Activated naive CD4-positive, alpha-beta T cell treated with anti-CD3 and anti-CD28 coated beads, Interleukin-2, amount 50 U/mL, for 24 hours (primary cell): Measurements from ENCODE around the gene MICU1.
"Not testable (repeated sequence)": the region's sequence is repeated elsewhere in the genome, so short reads cannot be mapped to it uniquely, and the experiment has no call there.

ENCODE experiments used
- H3K27ac Mint-ChIP-seq: one replicate; pipeline ENCODE4 v1.8.0; 2021; ENCODE audit warnings: mild to moderate bottlenecking, mixed read lengths
- H3K27me3 Mint-ChIP-seq: one replicate; pipeline ENCODE4 v1.8.0; 2021; ENCODE audit warnings: mixed read lengths
- H3K36me3 Mint-ChIP-seq: one replicate; pipeline ENCODE4 v1.8.0; 2021; ENCODE audit warnings: mixed read lengths
- H3K4me1 Mint-ChIP-seq: one replicate; pipeline ENCODE4 v1.8.0; 2021; ENCODE audit warnings: mixed read lengths
- H3K4me3 Mint-ChIP-seq: one replicate; pipeline ENCODE4 v1.8.0; 2021; ENCODE audit warnings: mild to moderate bottlenecking, mixed read lengths
- H3K9me3 Mint-ChIP-seq: one replicate; pipeline ENCODE4 v1.8.0; 2021; ENCODE audit warnings: mixed read lengths

Gene MICU1

DNA sequence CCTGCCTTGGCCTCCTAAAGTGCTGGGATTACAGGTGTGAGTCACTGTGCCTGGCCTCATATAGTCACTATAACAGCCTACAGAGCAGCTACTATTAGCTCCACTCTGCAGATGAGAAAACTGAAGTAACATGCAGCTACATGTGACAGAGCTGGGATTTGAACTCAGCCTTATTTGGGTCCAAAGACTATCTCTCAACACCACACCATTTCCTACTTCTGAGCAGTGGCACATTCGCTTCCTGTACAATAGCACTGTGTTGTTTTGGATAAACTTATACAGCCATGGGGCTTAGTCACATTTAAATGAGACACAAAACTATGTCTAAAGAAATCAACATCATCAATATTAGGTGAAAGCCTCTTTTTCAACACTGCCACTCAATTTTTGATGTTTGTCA lies 201.3 kb downstream of the MICU1 start:
- H3K27ac Mint-ChIP-seq = no peak overlapping the region
- no peak overlapping the region for H3K4me3 Mint-ChIP-seq
- H3K4me1 Mint-ChIP-seq = no peaks in the 10 kb centered on the region
- peaks cover 11% of the 10 kb centered on the region for H3K9me3 Mint-ChIP-seq
- peaks cover 21% of the 10 kb centered on the region for H3K36me3 Mint-ChIP-seq
- no peaks in the 10 kb centered on the region for H3K27me3 Mint-ChIP-seq

DNA sequence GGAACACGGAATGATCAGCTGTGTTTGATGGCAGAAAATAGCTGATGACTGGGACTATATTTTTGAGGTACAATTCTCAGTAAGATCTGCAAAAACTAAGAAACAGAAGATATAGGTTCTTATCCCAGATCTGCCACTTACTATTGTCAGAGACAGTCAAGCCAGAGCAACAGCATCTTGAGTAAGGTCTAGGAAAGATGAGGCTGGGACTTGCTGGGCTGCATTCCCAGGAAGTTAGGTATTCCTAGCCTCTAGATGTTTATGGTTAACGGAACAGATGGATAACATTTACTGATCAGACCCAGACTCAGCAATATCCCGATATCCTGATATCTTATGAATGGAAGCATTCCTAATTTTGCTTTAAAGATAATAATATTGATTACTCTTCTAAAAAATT lies 202.5 kb downstream of the MICU1 start:
- Mint-ChIP-seq H3K36me3 (peaks cover 21% of the 10 kb centered on the region), H3K27ac (no peak overlapping the region), H3K27me3 (no peaks in the 10 kb centered on the region), H3K4me3 (no peak overlapping the region), H3K9me3 (peaks cover 11% of the 10 kb centered on the region), H3K4me1 (no peaks in the 10 kb centered on the region)

DNA sequence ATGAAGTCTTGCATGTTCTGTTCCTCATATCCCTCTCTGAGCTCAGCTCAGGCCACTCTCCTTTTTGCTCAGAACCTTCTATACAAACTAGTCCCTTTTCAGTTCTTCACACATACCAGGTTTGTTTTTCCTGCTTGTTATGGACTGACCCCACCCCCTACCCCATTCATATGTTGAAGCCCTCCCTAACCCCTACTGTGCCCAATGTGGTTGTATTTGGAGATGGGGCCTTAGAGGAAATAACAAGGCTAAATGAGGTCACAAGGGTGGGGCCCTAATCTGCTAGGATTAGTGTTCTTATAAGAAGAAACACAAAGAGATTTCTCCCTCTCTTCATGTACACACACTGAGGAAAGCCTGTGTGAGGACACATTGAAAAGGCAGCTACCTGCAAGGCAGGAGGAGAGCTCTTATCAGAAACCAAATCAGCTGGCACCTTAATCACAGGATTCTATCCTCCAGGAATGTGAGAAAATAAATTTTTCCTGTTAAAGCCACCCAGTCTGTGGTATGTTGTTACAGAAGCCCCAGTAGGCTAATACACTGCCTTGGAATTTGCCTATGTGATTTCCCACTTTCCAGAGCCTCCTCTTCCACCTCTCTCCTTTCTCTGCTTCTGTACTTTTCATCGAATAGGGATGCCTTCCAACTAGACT lies 203.9 kb downstream of the MICU1 start:
- Mint-ChIP-seq H3K4me3 (no peak overlapping the region), H3K9me3 (peaks cover 11% of the 10 kb centered on the region), H3K36me3 (peaks cover 24% of the 10 kb centered on the region), H3K4me1 (no peaks in the 10 kb centered on the region), H3K27me3 (no peaks in the 10 kb centered on the region), H3K27ac (no peak overlapping the region)

DNA sequence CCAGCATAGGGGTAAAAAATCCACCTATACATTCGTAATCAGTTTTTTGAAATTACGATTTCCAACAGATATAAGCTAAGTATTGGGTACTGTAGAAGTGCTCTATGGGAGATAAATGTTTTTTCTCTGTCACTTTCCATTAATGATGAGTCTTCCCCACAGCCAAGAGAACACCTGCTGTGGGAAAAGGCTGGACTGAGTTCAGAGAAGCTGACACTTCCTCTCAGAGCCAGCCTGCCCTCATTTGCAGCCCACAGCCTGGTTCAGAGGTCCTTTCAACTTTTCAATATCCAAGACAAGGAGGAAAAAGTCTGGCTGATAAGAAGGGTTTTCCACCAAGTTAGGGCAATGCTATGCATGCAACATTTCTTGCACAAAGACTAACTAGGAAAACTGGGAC lies 206.6 kb downstream of the MICU1 start:
- Mint-ChIP-seq H3K4me1 (no peaks in the 10 kb centered on the region), H3K9me3 (peaks cover 11% of the 10 kb centered on the region), H3K36me3 (peaks cover 32% of the 10 kb centered on the region), H3K4me3 (no peak overlapping the region), H3K27ac (no peak overlapping the region), H3K27me3 (no peaks in the 10 kb centered on the region)

DNA sequence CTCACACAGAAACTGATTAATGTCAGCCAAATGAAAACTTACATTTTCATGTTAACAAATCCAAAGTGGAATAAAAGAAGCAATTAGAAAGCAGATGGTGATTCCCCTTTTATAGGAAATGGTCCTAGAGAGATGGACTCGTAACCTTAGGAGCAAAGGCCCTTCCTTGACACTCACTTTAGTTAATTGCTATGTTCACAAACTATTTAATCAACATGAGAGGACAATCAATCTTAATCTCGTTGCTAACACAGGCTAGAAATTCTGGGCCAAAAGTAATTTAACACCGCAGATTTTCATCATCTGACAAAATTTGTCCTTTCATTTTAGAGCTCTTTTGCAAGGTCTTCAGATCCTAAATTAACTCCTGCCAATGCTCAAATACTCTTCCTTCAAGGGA lies 207.2 kb downstream of the MICU1 start:
- Mint-ChIP-seq H3K9me3 (peaks cover 11% of the 10 kb centered on the region), H3K36me3 (peaks cover 32% of the 10 kb centered on the region), H3K4me3 (no peak overlapping the region), H3K4me1 (no peaks in the 10 kb centered on the region), H3K27ac (no peak overlapping the region), H3K27me3 (no peaks in the 10 kb centered on the region)

DNA sequence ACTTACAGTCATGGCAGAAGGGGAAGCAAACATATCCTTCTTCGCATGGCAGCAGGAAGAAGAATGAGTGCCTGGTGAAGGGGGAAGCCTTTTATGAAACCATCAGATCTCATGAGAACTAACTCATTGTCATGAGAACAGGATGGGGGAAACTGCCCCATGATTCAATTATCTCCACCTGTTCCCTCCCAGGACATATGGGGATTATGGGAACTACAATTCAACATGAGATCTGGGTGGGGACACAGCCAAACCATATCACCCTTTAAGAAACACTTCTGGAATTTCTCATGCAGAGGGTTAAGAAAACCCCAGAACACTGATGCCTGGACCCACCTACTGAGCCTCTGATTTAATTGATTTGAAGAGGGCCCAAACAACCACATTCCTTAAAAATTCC lies 207.9 kb downstream of the MICU1 start:
- H3K27me3 Mint-ChIP-seq = no peaks in the 10 kb centered on the region
- no peaks in the 10 kb centered on the region for H3K4me1 Mint-ChIP-seq
- H3K9me3 Mint-ChIP-seq = peaks cover 8% of the 10 kb centered on the region
- peaks cover 27% of the 10 kb centered on the region for H3K36me3 Mint-ChIP-seq
- H3K27ac Mint-ChIP-seq = no peak overlapping the region
- no peak overlapping the region for H3K4me3 Mint-ChIP-seq

DNA sequence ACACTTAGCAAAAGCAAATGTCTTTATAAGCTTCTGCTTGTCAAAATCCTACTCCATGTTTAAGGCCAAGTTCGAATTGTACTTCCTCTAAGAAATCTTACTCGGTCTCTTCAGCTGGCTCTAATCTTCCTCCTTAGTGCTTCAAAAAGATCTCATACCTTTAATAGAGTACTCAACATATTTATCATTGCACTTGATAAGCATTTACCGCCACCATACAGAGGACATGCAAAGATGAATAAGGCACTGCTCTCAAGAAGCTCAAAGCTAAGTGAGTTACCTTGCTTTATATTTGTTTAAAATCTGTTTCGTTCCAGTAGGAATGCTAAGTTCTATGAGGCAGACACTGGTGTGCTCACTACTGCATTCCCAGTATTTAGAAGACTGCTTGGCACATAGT lies 209.2 kb downstream of the MICU1 start:
- no peaks in the 10 kb centered on the region for H3K9me3 Mint-ChIP-seq
- H3K36me3 Mint-ChIP-seq = peaks cover 16% of the 10 kb centered on the region
- no peaks in the 10 kb centered on the region for H3K27me3 Mint-ChIP-seq
- no peak overlapping the region for H3K4me3 Mint-ChIP-seq
- no peaks in the 10 kb centered on the region for H3K4me1 Mint-ChIP-seq
- H3K27ac Mint-ChIP-seq = no peak overlapping the region

DNA sequence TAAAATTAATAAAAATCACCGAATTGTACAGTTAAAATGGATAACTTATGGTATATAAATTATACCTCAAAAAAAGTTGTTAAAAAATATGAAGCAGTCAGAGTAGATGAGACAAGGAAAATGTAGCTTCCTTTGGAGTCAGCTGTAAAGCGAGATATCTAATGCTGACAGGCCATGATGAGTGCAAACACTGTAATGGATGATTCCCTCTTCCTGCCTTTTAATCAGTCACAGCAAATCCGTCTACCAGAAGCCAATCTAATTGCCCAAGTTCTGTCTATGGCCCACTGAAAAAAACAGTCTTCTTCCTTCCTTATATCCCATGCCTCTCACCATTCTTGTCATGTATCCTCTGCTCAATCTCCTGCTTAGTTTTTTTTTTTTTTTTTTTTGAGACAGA lies 211.2 kb downstream of the MICU1 start:
- H3K4me3 Mint-ChIP-seq = no peak overlapping the region
- H3K36me3 Mint-ChIP-seq = peaks cover 14% of the 10 kb centered on the region
- no peak overlapping the region for H3K27ac Mint-ChIP-seq
- H3K4me1 Mint-ChIP-seq = no peaks in the 10 kb centered on the region
- no peaks in the 10 kb centered on the region for H3K27me3 Mint-ChIP-seq
- no peaks in the 10 kb centered on the region for H3K9me3 Mint-ChIP-seq

DNA sequence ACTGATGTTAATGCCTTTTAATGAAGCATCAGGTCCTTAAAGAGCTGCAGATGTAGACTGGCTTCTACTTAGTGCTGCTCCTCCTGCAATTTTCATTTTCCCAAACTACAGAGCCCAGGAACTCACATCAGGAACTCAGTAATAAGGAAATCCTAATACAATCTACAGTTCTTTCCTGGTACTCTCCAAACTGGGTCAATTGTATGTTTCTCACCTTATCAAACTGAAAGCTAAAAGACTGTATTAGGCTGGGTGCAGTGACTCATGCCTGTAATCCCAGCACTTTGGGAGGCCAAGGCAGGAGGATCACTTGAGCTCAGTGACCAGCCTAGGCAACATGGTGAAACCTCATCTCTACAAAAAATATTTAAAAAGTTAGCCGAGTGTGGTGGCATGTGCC lies 216.7 kb downstream of the MICU1 start:
- Mint-ChIP-seq H3K27me3 (no peaks in the 10 kb centered on the region), H3K36me3 (peaks cover 8% of the 10 kb centered on the region), H3K4me3 (no peak overlapping the region), H3K9me3 (no peaks in the 10 kb centered on the region), H3K27ac (no peak overlapping the region), H3K4me1 (no peaks in the 10 kb centered on the region)

DNA sequence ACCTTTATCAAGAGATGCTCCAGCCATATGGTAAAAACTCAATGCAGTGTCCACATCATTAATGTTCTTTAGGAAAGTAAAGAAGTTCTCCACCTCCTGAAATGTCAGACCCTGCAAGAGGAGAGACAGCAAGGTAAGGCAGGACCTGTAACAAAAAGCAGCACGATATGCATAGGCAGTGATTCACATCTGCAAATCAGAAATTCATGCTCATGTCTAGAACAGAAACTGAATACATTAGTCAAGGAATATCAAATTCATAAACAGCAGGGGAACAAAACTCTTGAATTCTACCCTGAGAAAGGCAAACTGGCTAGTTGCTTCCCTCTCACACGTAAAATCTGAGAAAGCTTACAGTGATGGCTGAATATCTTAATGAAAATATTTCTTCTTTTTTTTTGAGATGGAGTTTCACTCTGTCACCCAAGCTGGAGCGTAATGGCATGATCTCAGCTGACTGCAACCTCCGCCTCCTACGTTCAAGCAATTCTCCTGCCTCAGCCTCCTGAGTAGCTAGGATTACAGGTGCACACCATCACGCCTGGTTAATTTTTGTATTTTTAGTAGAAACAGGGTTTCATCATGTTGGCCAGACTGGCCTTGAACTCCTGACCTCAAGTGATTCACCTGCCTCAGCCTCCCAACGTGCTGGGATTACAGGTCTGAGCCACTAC lies 217.8 kb downstream of the MICU1 start:
- H3K36me3 Mint-ChIP-seq = peaks cover 8% of the 10 kb centered on the region
- no peak overlapping the region for H3K27ac Mint-ChIP-seq
- H3K4me3 Mint-ChIP-seq = no peak overlapping the region
- H3K9me3 Mint-ChIP-seq = no peaks in the 10 kb centered on the region
- H3K27me3 Mint-ChIP-seq = no peaks in the 10 kb centered on the region
- H3K4me1 Mint-ChIP-seq = no peaks in the 10 kb centered on the region

DNA sequence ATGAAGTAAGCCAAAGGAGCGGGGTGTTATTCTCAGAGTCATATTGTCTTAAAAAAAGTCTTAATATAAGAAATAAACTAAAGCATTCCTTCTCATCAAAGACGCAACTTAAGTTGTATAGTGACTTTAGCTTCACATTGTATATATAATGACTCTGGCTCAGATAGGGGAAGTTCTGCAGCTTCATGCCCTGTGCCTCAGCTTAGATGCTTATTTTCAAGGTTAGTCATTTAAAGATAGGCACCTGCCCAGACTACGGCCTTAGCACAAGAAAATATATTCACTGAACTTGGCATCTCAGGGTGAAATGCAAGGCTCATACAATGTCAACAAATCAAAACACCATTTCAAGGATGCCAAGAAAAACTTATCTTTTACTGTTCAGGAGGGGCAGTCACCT lies 218.4 kb downstream of the MICU1 start:
- peaks cover 10% of the 10 kb centered on the region for H3K36me3 Mint-ChIP-seq

DNA sequence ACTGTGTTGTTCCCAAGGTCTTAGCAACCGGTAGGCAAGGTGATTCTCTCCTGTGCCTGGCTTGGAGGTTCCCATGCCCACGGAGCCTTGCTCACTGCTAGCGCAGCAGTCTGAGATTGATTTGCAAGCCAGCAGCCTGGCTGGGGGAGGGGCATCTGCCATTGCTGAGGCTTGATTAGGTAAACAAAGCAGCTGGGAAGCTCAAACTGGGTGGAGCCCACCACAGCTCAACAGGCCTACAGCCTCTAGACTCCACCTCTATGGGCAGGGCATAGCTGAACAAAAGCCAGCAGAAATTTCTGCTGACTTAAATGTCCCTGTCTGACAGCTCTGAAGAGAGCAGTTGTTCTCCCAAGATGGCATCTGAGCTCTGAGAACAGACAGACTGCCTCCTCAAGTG lies 230.3 kb downstream of the MICU1 start:
- not testable (repeated sequence) for H3K4me1 Mint-ChIP-seq, H3K4me3 Mint-ChIP-seq, H3K27me3 Mint-ChIP-seq, H3K9me3 Mint-ChIP-seq, H3K27ac Mint-ChIP-seq
- H3K36me3 Mint-ChIP-seq = peaks cover 27% of the 10 kb centered on the region

More for the DNA sequence above, 218.4 kb downstream of the MICU1 start:
- Mint-ChIP-seq H3K9me3 (no peaks in the 10 kb centered on the region), H3K4me1 (no peaks in the 10 kb centered on the region), H3K27me3 (no peaks in the 10 kb centered on the region), H3K4me3 (no peak overlapping the region), H3K27ac (no peak overlapping the region)

DNA sequence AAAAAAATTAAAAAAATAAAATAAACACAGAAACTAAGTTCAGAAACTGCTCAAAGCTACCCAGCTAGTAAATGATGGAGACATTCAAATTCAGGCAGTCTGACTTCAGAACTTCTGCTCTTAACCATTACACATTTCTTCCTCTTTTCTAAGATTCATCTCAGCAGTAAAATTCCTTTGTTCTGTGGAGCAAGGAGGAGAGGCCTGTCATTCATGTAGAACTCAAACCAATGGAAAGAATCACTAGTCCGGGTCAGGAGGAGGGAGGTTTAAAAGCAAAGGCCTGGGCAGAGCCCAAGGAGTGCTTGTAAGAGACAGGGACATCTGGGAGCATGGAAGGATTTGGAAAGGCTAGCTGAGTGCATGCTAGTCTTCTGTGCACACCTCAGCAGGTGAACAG lies 233.3 kb downstream of the MICU1 start:
- Mint-ChIP-seq H3K27ac (no peak overlapping the region), H3K27me3 (no peaks in the 10 kb centered on the region), H3K4me3 (no peak overlapping the region), H3K9me3 (no peaks in the 10 kb centered on the region), H3K4me1 (no peaks in the 10 kb centered on the region), H3K36me3 (peaks cover 13% of the 10 kb centered on the region)

DNA sequence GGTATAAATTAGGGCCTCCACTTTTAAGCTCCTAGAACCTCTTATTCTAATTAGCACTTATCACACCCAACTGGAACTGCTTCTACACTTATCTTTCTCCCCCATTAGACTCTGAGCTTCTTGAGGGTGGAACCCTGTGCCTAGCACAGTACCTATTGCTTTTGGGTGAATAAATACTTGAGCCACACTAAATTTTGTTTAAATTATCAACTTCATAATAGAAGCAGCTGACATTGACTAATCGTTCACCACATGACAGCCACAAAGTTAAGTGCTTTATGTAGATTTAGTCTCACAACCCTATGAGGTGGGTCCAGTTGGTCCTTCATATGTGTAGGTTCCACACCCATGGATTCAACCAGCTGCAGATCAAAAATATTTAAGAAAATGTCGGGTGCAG lies 235.1 kb downstream of the MICU1 start:
- no peaks in the 10 kb centered on the region for H3K9me3 Mint-ChIP-seq
- no peak overlapping the region for H3K27ac Mint-ChIP-seq

DNA sequence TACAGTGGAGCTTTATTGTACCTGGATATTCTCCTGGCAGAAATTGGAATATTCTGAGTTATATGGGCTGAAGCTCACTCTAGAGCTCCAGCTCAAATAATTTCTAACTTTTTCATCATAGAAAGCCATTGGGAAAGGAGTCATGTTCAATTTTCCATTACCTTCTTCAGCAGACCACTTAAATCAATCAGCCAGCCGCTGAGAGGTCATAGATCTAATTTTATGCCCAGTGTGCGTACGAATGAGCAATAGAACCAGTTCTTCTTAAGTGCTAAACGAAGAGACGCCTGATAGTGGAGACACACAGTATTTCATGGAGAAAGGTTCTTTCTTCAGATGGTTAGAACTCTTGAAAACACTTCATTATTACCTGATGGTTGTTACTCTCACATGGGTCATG lies 236.2 kb downstream of the MICU1 start:
- Mint-ChIP-seq H3K36me3 (peaks cover 9% of the 10 kb centered on the region), H3K27me3 (no peaks in the 10 kb centered on the region), H3K27ac (no peak overlapping the region), H3K4me3 (no peak overlapping the region), H3K9me3 (no peaks in the 10 kb centered on the region), H3K4me1 (no peaks in the 10 kb centered on the region)

More for the DNA sequence above, 235.1 kb downstream of the MICU1 start:
- H3K4me3 Mint-ChIP-seq = no peak overlapping the region
- H3K36me3 Mint-ChIP-seq = peaks cover 7% of the 10 kb centered on the region
- H3K27me3 Mint-ChIP-seq = no peaks in the 10 kb centered on the region
- no peaks in the 10 kb centered on the region for H3K4me1 Mint-ChIP-seq

DNA sequence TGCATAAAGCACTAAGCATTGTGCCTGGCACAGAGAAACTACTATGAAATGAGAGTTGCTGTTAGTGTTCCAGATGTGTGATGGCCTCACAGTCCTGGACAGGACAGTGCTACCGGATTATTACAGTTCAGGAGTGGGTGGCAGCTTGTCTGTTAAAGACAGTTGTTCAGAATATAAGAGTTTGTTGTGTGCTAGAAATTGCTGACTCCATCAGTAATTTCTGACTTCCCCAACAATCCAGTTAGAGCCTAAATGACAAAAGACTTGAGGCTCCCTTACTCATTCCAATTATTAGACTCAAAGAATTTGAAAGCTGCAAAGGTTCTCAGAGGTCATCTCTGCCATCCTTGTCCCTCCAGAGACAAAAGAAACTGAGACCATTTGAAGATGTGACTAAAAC lies 236.9 kb downstream of the MICU1 start:
- Mint-ChIP-seq H3K27me3 (no peaks in the 10 kb centered on the region), H3K4me1 (no peaks in the 10 kb centered on the region), H3K27ac (no peak overlapping the region), H3K36me3 (peaks cover 9% of the 10 kb centered on the region), H3K4me3 (no peak overlapping the region), H3K9me3 (no peaks in the 10 kb centered on the region)

DNA sequence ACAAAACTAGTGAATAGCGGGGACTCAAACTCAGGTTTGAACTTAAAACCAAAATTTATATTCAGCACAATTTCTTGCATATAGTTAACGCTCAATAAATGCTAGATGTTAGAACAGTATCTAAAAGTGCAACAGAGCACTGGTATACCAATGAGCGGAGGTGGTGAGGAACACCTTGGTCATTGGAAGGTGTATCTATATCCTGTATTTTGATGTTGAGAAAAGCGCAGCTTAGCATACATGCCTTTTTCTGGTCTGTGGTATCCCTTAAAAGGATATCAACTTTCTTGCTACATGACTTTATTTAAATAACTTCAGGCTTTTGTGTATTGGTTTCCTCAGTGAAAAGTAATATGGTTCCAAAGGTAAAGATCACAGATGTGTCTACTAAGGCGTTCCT lies 237.8 kb downstream of the MICU1 start:
- no peaks in the 10 kb centered on the region for H3K27me3 Mint-ChIP-seq
- H3K9me3 Mint-ChIP-seq = no peaks in the 10 kb centered on the region
- no peaks in the 10 kb centered on the region for H3K4me1 Mint-ChIP-seq
- H3K4me3 Mint-ChIP-seq = no peak overlapping the region
- H3K36me3 Mint-ChIP-seq = peaks cover 4% of the 10 kb centered on the region
- H3K27ac Mint-ChIP-seq = no peak overlapping the region
